Measurements from ENCODE around the gene TTC12. TPM values are rescaled to one million over a fixed set of nuclear protein-coding genes. Genes with fewer than 3 reads are reported as not detected.

The TTC12 gene
- total and polyA plus RNA-seq, 12 donors, result 3.3 to 18.0 (median 7.8) TPM

- Histone ChIP-seq H3K9me3 (peaks cover 0 to 35% (median 9%) of the 10 kb centered on the region in 11 donors), H3K27ac (no peak overlapping the region), H3K27me3 (no peaks in the 10 kb centered on the region), H3K4me1 (no peaks in the 10 kb centered on the region), H3K36me3 (peaks cover 0 to 98% (median 39%) of the 10 kb centered on the region in 9 donors), H3K4me3 (no peak overlapping the region)
- ATAC-seq, result no peak
- no peak for DNase-seq
- intact Hi-C loops (cut with DNase I), result no loop called here
- WGBS, 2 donors, result 94 to 97% methylated on average over 3 of the region's 3 CpGs
- TF ChIP-seq CTCF (IDR thresholded peaks at IDR 0.05), result no peak
Observed at GRCh38 chr11:113356203-113356602, 41.8 kb downstream of the TTC12 start.

- no peak for DNase-seq
- no peak for ATAC-seq
- intact Hi-C loops (cut with DNase I), result loop anchor here in 1 of 10 donors (10.0 kb wide), 1 partner anchor 59 kb away; no protein-coding TSS in a partner anchor
- Histone ChIP-seq H3K27me3 (no peaks in the 10 kb centered on the region), H3K9me3 (no peaks in the 10 kb centered on the region), H3K36me3 (peaks cover 0 to 100% (median 35%) of the 10 kb centered on the region in 9 donors), H3K4me1 (no peaks in the 10 kb centered on the region), H3K4me3 (no peak overlapping the region), H3K27ac (no peak overlapping the region)
- TF ChIP-seq CTCF (IDR thresholded peaks at IDR 0.05), result no peak
- WGBS, 2 donors, result 85 to 89% methylated on average over 5 of the region's 5 CpGs
Observed at GRCh38 chr11:113363406-113363805, 49.0 kb downstream of the TTC12 start.

GRCh38 chr11:113363996-113364641 lies 49.7 kb downstream of the TTC12 start:
- Histone ChIP-seq H3K36me3 (peaks cover 0 to 100% (median 35%) of the 10 kb centered on the region in 9 donors), H3K4me1 (no peaks in the 10 kb centered on the region), H3K4me3 (no peak overlapping the region), H3K9me3 (no peaks in the 10 kb centered on the region), H3K27ac (no peak overlapping the region), H3K27me3 (no peaks in the 10 kb centered on the region)
- intact Hi-C loops (cut with DNase I), result loop anchor here in 1 of 10 donors (10.0 kb wide), 1 partner anchor 59 kb away; no protein-coding TSS in a partner anchor
- whole genome bisulfite sequencing, 2 donors, result 79 to 88% methylated on average over 7 of the region's 7 CpGs
- no peak for ATAC-seq
- no peak for TF ChIP-seq CTCF (IDR thresholded peaks at IDR 0.05)
- DNase-seq, result no peak

GRCh38 chr11:113365895-113366294 lies 51.5 kb downstream of the TTC12 start:
- no peaks in the 10 kb centered on the region for H3K9me3 ChIP-seq
- H3K4me3 ChIP-seq, result no peak overlapping the region
- H3K27me3 ChIP-seq, result no peaks in the 10 kb centered on the region
- WGBS, 2 donors, result 82 to 84% methylated on average over 5 of the region's 5 CpGs
- peaks cover 0 to 93% (median 28%) of the 10 kb centered on the region in 9 donors for H3K36me3 ChIP-seq
- intact Hi-C loops (cut with DNase I), result loop anchor here in 1 of 10 donors (10.0 kb wide), 1 partner anchor 61 kb away; no protein-coding TSS in a partner anchor
- DNase-seq (no peak), ATAC-seq (no peak)
- no peaks in the 10 kb centered on the region for H3K4me1 ChIP-seq
- H3K27ac ChIP-seq, result no peak overlapping the region
- no peak for TF ChIP-seq CTCF (IDR thresholded peaks at IDR 0.05)

Measured in heart right ventricle (tissue), 16 donors.